ENCODE results near the gene GCNT4.
"Not testable (repeated sequence)": the region's sequence is repeated elsewhere in the genome, so short reads cannot be mapped to it uniquely, and the experiment has no call there.

Gene GCNT4

GRCh38 chr5:75052192-75053053 lies at the start of gene GCNT4:
GCNT4 (minus strand) TSS chr5:75052558; CDS start chr5:75030037, 22,521 bp downstream.
- no peaks in the 10 kb centered on the region for H3K27me3 Mint-ChIP-seq

GRCh38 chr5:75095956-75096355 lies 43.6 kb upstream of the GCNT4 start:
- not testable (repeated sequence) for H3K27me3 Mint-ChIP-seq

More at GRCh38 chr5:75052192-75053053, at the start of gene GCNT4:
- Mint-ChIP-seq H3K4me1 (ENCODE audit: low read depth) (peaks cover 86% of the 10 kb centered on the region), H3K9me3 (ENCODE audit: low read depth) (no peaks in the 10 kb centered on the region), H3K4me3 (peak within 1 kb of the TSS; percentile 89), H3K36me3 (no peaks in the 10 kb centered on the region), H3K27ac (peak within 1 kb of the TSS; percentile 95)

GRCh38 chr5:75091597-75091996 lies 39.2 kb upstream of the GCNT4 start:
- no peak overlapping the region for H3K27ac Mint-ChIP-seq
- peaks cover 42% of the 10 kb centered on the region for H3K4me1 Mint-ChIP-seq (ENCODE audit: low read depth)
- no peaks in the 10 kb centered on the region for H3K27me3 Mint-ChIP-seq
- no peak overlapping the region for H3K4me3 Mint-ChIP-seq
- no peaks in the 10 kb centered on the region for H3K9me3 Mint-ChIP-seq (ENCODE audit: low read depth)
- peaks cover 2% of the 10 kb centered on the region for H3K36me3 Mint-ChIP-seq

More at GRCh38 chr5:75095956-75096355, 43.6 kb upstream of the GCNT4 start:
- not testable (repeated sequence) for H3K9me3 Mint-ChIP-seq (ENCODE audit: low read depth); H3K4me3 Mint-ChIP-seq; H3K36me3 Mint-ChIP-seq
- Mint-ChIP-seq H3K27ac (peak overlapping the region; percentile 1), H3K4me1 (ENCODE audit: low read depth) (peaks cover 19% of the 10 kb centered on the region)

- no peaks in the 10 kb centered on the region for H3K9me3 Mint-ChIP-seq (ENCODE audit: low read depth)
- H3K27ac Mint-ChIP-seq, result no peak overlapping the region
- no peak overlapping the region for H3K4me3 Mint-ChIP-seq
- no peaks in the 10 kb centered on the region for H3K27me3 Mint-ChIP-seq
- H3K36me3 Mint-ChIP-seq, result peaks cover 2% of the 10 kb centered on the region
- peaks cover 27% of the 10 kb centered on the region for H3K4me1 Mint-ChIP-seq (ENCODE audit: low read depth)
These were observed 37.3 kb upstream of the GCNT4 start for GRCh38 chr5:75089662-75090061.

- no peaks in the 10 kb centered on the region for H3K9me3 Mint-ChIP-seq (ENCODE audit: low read depth)
- no peak overlapping the region for H3K27ac Mint-ChIP-seq
- peaks cover 23% of the 10 kb centered on the region for H3K4me1 Mint-ChIP-seq (ENCODE audit: low read depth)
- no peak overlapping the region for H3K4me3 Mint-ChIP-seq
- no peaks in the 10 kb centered on the region for H3K27me3 Mint-ChIP-seq
- H3K36me3 Mint-ChIP-seq, result peaks cover 2% of the 10 kb centered on the region
These were observed 36.8 kb upstream of the GCNT4 start for GRCh38 chr5:75089137-75089536.

- Mint-ChIP-seq H3K9me3 (ENCODE audit: low read depth) (no peaks in the 10 kb centered on the region), H3K36me3 (peaks cover 2% of the 10 kb centered on the region), H3K4me3 (no peak overlapping the region), H3K4me1 (ENCODE audit: low read depth) (peaks cover 23% of the 10 kb centered on the region), H3K27ac (no peak overlapping the region), H3K27me3 (no peaks in the 10 kb centered on the region)
These were observed 36.3 kb upstream of the GCNT4 start for GRCh38 chr5:75088648-75089047.

GRCh38 chr5:75081510-75081909 lies 29.2 kb upstream of the GCNT4 start:
- no peak overlapping the region for H3K27ac Mint-ChIP-seq
- no peaks in the 10 kb centered on the region for H3K36me3 Mint-ChIP-seq
- no peak overlapping the region for H3K4me3 Mint-ChIP-seq
- H3K4me1 Mint-ChIP-seq (ENCODE audit: low read depth), result peaks cover 12% of the 10 kb centered on the region
- H3K27me3 Mint-ChIP-seq, result no peaks in the 10 kb centered on the region
- H3K9me3 Mint-ChIP-seq (ENCODE audit: low read depth), result no peaks in the 10 kb centered on the region

GRCh38 chr5:75079346-75079745 lies 27.0 kb upstream of the GCNT4 start:
- not testable (repeated sequence) for H3K27me3 Mint-ChIP-seq; H3K4me3 Mint-ChIP-seq; H3K27ac Mint-ChIP-seq; H3K36me3 Mint-ChIP-seq; H3K9me3 Mint-ChIP-seq (ENCODE audit: low read depth)
- H3K4me1 Mint-ChIP-seq (ENCODE audit: low read depth), result peaks cover 20% of the 10 kb centered on the region

- Mint-ChIP-seq H3K9me3 (ENCODE audit: low read depth) (no peaks in the 10 kb centered on the region), H3K27ac (no peak overlapping the region), H3K4me1 (ENCODE audit: low read depth) (peaks cover 20% of the 10 kb centered on the region), H3K4me3 (no peak overlapping the region), H3K36me3 (no peaks in the 10 kb centered on the region), H3K27me3 (no peaks in the 10 kb centered on the region)
These were observed 25.7 kb upstream of the GCNT4 start for GRCh38 chr5:75078027-75078426.

- Mint-ChIP-seq H3K27ac (no peak overlapping the region), H3K27me3 (no peaks in the 10 kb centered on the region)
These were observed 19.7 kb upstream of the GCNT4 start for GRCh38 chr5:75072061-75072460.

GRCh38 chr5:75071100-75071499 lies 18.7 kb upstream of the GCNT4 start:
- H3K4me3 Mint-ChIP-seq, result no peak overlapping the region
- no peak overlapping the region for H3K27ac Mint-ChIP-seq
- no peaks in the 10 kb centered on the region for H3K27me3 Mint-ChIP-seq
- H3K9me3 Mint-ChIP-seq (ENCODE audit: low read depth), result no peaks in the 10 kb centered on the region
- H3K4me1 Mint-ChIP-seq (ENCODE audit: low read depth), result peaks cover 17% of the 10 kb centered on the region
- H3K36me3 Mint-ChIP-seq, result peaks cover 5% of the 10 kb centered on the region

More at GRCh38 chr5:75072061-75072460, 19.7 kb upstream of the GCNT4 start:
- H3K4me3 Mint-ChIP-seq, result no peak overlapping the region
- H3K4me1 Mint-ChIP-seq (ENCODE audit: low read depth), result peaks cover 14% of the 10 kb centered on the region
- H3K36me3 Mint-ChIP-seq, result peaks cover 5% of the 10 kb centered on the region
- no peaks in the 10 kb centered on the region for H3K9me3 Mint-ChIP-seq (ENCODE audit: low read depth)

- Mint-ChIP-seq H3K36me3 (peaks cover 9% of the 10 kb centered on the region), H3K27ac (no peak overlapping the region), H3K27me3 (no peaks in the 10 kb centered on the region), H3K9me3 (ENCODE audit: low read depth) (no peaks in the 10 kb centered on the region), H3K4me1 (ENCODE audit: low read depth) (peaks cover 24% of the 10 kb centered on the region), H3K4me3 (no peak overlapping the region)
These were observed 15.1 kb upstream of the GCNT4 start for GRCh38 chr5:75067434-75067833.

GRCh38 chr5:75062925-75063531 lies 10.7 kb upstream of the GCNT4 start:
- H3K36me3 Mint-ChIP-seq, result peaks cover 3% of the 10 kb centered on the region
- H3K4me1 Mint-ChIP-seq (ENCODE audit: low read depth), result peaks cover 67% of the 10 kb centered on the region
- H3K9me3 Mint-ChIP-seq (ENCODE audit: low read depth), result no peaks in the 10 kb centered on the region
- H3K27me3 Mint-ChIP-seq, result no peaks in the 10 kb centered on the region
- H3K4me3 Mint-ChIP-seq, result peak overlapping the region; percentile 1
- peak overlapping the region; percentile 35 for H3K27ac Mint-ChIP-seq

GRCh38 chr5:75059912-75060545 lies 7.7 kb upstream of the GCNT4 start:
- peak overlapping the region; percentile 92 for H3K27ac Mint-ChIP-seq
- peaks cover 82% of the 10 kb centered on the region for H3K4me1 Mint-ChIP-seq (ENCODE audit: low read depth)
- peak overlapping the region; percentile 53 for H3K4me3 Mint-ChIP-seq
- peaks cover 3% of the 10 kb centered on the region for H3K36me3 Mint-ChIP-seq
- H3K27me3 Mint-ChIP-seq, result no peaks in the 10 kb centered on the region
- no peaks in the 10 kb centered on the region for H3K9me3 Mint-ChIP-seq (ENCODE audit: low read depth)

- Mint-ChIP-seq H3K4me1 (ENCODE audit: low read depth) (peaks cover 91% of the 10 kb centered on the region), H3K9me3 (ENCODE audit: low read depth) (no peaks in the 10 kb centered on the region), H3K27ac (peak overlapping the region; percentile 92), H3K4me3 (peak overlapping the region; percentile 53), H3K36me3 (peaks cover 3% of the 10 kb centered on the region), H3K27me3 (no peaks in the 10 kb centered on the region)
These were observed 6.7 kb upstream of the GCNT4 start for GRCh38 chr5:75058986-75059535.

Data from activated naive CD8-positive, alpha-beta T cell (primary cell).